ENCODE results near the gene SEC14L1.

- TF ChIP-seq SIN3A (IDR thresholded peaks at IDR 0.05; ENCODE audit: borderline replicate concordance, insufficient read depth, low read depth, low read length) (no peak), CTCF (IDR thresholded peaks at IDR 0.05) (no peak)
Observed at GRCh38 chr17:77180503-77181357, 40.0 kb downstream of the SEC14L1 start.
